WTC11 (cell line): ENCODE data around the gene CORIN. TPM values are rescaled to one million over a fixed set of nuclear protein-coding genes. Genes with fewer than 3 reads are reported as not detected.

Source experiments
- ATAC-seq: fragments of 200-7000 bp; cut with Tn5 transposase; 2 replicates; pipeline ENCODE4 v1.10.0; 2021; ENCODE audit warnings: mild to moderate bottlenecking, moderate library complexity
- CTCF ChIA-PET: fragments of 300-600 bp; sonication (Branson Sonifier 250); formaldehyde crosslinking; loops from one replicate; lab custom pipeline; 2021; ENCODE audit warnings: antibody characterized with exemption; lab: Charles Lee
- POLR2A ChIA-PET: fragments of 350-600 bp; sonication (Branson Sonifier 250); formaldehyde crosslinking; loops from one replicate; lab custom pipeline; 2021; ENCODE audit warnings: antibody characterized with exemption; lab: Charles Lee
- DNase-seq: peaks from one replicate; pipeline ENCODE4 v3.0.0; 2021; ENCODE audit warnings: low spot score
- H3K27ac Mint-ChIP-seq: 2 replicates; pipeline ENCODE4 v1.8.0; 2021; ENCODE audit warnings: mixed read lengths
- H3K27me3 Mint-ChIP-seq: 2 replicates; pipeline ENCODE4 v1.8.0; 2021; ENCODE audit warnings: low read depth, mild to moderate bottlenecking, moderate library complexity, mixed read lengths
- H3K36me3 Mint-ChIP-seq: 2 replicates; pipeline ENCODE4 v1.8.0; 2021; ENCODE audit warnings: mixed read lengths
- H3K4me1 Mint-ChIP-seq: 2 replicates; pipeline ENCODE4 v1.8.0; 2022; ENCODE audit warnings: mixed read lengths
- H3K4me3 Mint-ChIP-seq: 2 replicates; pipeline ENCODE4 v1.8.0; 2021; ENCODE audit warnings: mild to moderate bottlenecking, moderate library complexity, mixed read lengths
- H3K9me3 Mint-ChIP-seq: 2 replicates; pipeline ENCODE4 v1.8.0; 2021; ENCODE audit warnings: mixed read lengths
- ARID4B ChIP-seq: sonication (generic); formaldehyde crosslinking; IDR thresholded peaks from 2 replicates; pipeline ENCODE4 v1.8.0; 2023; ENCODE audit warnings: missing genetic modification reagents, mild to moderate bottlenecking, borderline replicate concordance
- ATF6 ChIP-seq: sonication (generic); formaldehyde crosslinking; IDR thresholded peaks from 2 replicates; pipeline ENCODE4 v1.8.1; 2023; ENCODE audit warnings: mild to moderate bottlenecking, missing genetic modification reagents
- CBFB ChIP-seq: sonication (generic); formaldehyde crosslinking; IDR thresholded peaks from 2 replicates; pipeline ENCODE4 v1.8.1; 2022; ENCODE audit warnings: mild to moderate bottlenecking, low read depth, missing genetic modification reagents
- CDX4 ChIP-seq: fragments of 250-450 bp; sonication (Bioruptor Pico); IDR thresholded peaks from 2 replicates; pipeline ENCODE4 v1.9.0; 2021; ENCODE audit warnings: moderate library complexity, mild to moderate bottlenecking, inconsistent platforms, borderline replicate concordance
- CREB1 ChIP-seq: sonication (generic); formaldehyde crosslinking; IDR thresholded peaks from 2 replicates; pipeline ENCODE4 v1.8.0; 2023; ENCODE audit warnings: mild to moderate bottlenecking, missing genetic modification reagents
- ERG ChIP-seq: fragments of 250-450 bp; sonication (Bioruptor Pico); IDR thresholded peaks from 2 replicates; pipeline ENCODE4 v1.8.0; 2021; ENCODE audit warnings: mild to moderate bottlenecking
- FOXK1 ChIP-seq: sonication (generic); formaldehyde crosslinking; IDR thresholded peaks from 2 replicates; pipeline ENCODE4 v1.8.0; 2022; ENCODE audit warnings: mild to moderate bottlenecking, moderate library complexity, missing genetic modification reagents
- GTF2I ChIP-seq: fragments of 250-450 bp; sonication (Bioruptor Pico); conservative IDR thresholded peaks from 2 replicates; pipeline ENCODE4 v1.4.0; 2021; ENCODE audit warnings: mild to moderate bottlenecking
- MXD4 ChIP-seq: fragments of 250-450 bp; sonication (Bioruptor Pico); IDR thresholded peaks from 2 replicates; pipeline ENCODE4 v1.8.0; 2021; ENCODE audit warnings: mild to moderate bottlenecking, moderate library complexity, borderline replicate concordance
- NR1H2 ChIP-seq: sonication (generic); formaldehyde crosslinking; IDR thresholded peaks from 2 replicates; pipeline ENCODE4 v1.9.0; 2021; ENCODE audit warnings: mild to moderate bottlenecking, moderate library complexity, missing genetic modification reagents
- OVOL2 ChIP-seq: fragments of 250-450 bp; sonication (Bioruptor Pico); IDR thresholded peaks from 2 replicates; pipeline ENCODE4 v1.9.0; 2021; ENCODE audit warnings: mild to moderate bottlenecking, borderline replicate concordance
- SOX15 ChIP-seq: fragments of 250-450 bp; sonication (Bioruptor Pico); IDR thresholded peaks from 2 replicates; pipeline ENCODE4 v1.9.0; 2021; ENCODE audit warnings: mild to moderate bottlenecking
- TEAD1 ChIP-seq: sonication (generic); formaldehyde crosslinking; IDR thresholded peaks from 2 replicates; pipeline ENCODE4 v1.8.0; 2022; ENCODE audit warnings: mild to moderate bottlenecking, missing genetic modification reagents
- ZBTB21 ChIP-seq: sonication (generic); formaldehyde crosslinking; IDR thresholded peaks from 2 replicates; pipeline ENCODE4 v1.8.1; 2023; ENCODE audit warnings: mild to moderate bottlenecking, missing genetic modification reagents, borderline replicate concordance
- ZNF121 ChIP-seq: sonication (generic); formaldehyde crosslinking; IDR thresholded peaks from 2 replicates; pipeline ENCODE4 v1.8.0; 2023; ENCODE audit warnings: missing genetic modification reagents
- ZNF263 ChIP-seq: sonication (generic); formaldehyde crosslinking; IDR thresholded peaks from 2 replicates; pipeline ENCODE4 v1.8.1; 2022; ENCODE audit warnings: low read depth, mild to moderate bottlenecking, moderate library complexity, missing genetic modification reagents
- total RNA-seq: library from RNA; stranded (reverse); gene quantifications from 3 replicates; pipeline ENCODE4 v1.2.3, GENCODE V29; 2021

The CORIN gene
- total RNA-seq, 1 experiment from 2014 or later, result 0.33 TPM

- Mint-ChIP-seq H3K9me3 (peaks cover 15% of the 10 kb centered on the region), H3K27ac (no peak overlapping the region), H3K4me3 (no peak overlapping the region), H3K4me1 (peaks cover 12% of the 10 kb centered on the region), H3K36me3 (peaks cover 9% of the 10 kb centered on the region; the same call in 1 of the 2 replicates), H3K27me3 (no peaks in the 10 kb centered on the region; the same call in 1 of the 2 replicates)
- ATAC-seq (no peak), DNase-seq (no peak)
- ChIA-PET CTCF (no interaction called here), POLR2A (interaction anchor here (0.6 kb wide), 1 partner anchor 862 kb away, joined by 3 read pairs; no protein-coding TSS in a partner anchor)
- no peak for TF ChIP-seq ERG
- TF ChIP-seq GTF2I, result no peak
- TF ChIP-seq TEAD1 (CRISPR knock-in tag), result no peak
- TF ChIP-seq ZBTB21, result no peak
- no peak for TF ChIP-seq MXD4
- TF ChIP-seq ATF6 (CRISPR knock-in tag), result no peak
- TF ChIP-seq FOXK1 (CRISPR knock-in tag), result no peak
- no peak for TF ChIP-seq ZNF263 (CRISPR knock-in tag)
- TF ChIP-seq CBFB (CRISPR knock-in tag), result no peak
- no peak for TF ChIP-seq CDX4 (CRISPR knock-in tag)
Measured at GRCh38 chr4:47831026-47831679, 6.7 kb downstream of the CORIN start.

GRCh38 chr4:47830265-47831025 lies 7.4 kb downstream of the CORIN start:
- Mint-ChIP-seq H3K9me3 (peaks cover 15% of the 10 kb centered on the region), H3K4me1 (peaks cover 5% of the 10 kb centered on the region), H3K4me3 (no peak overlapping the region), H3K27me3 (no peaks in the 10 kb centered on the region; the same call in 1 of the 2 replicates), H3K36me3 (peaks cover 9% of the 10 kb centered on the region; the same call in 1 of the 2 replicates), H3K27ac (no peak overlapping the region)
- ATAC-seq (no peak), DNase-seq (no peak)
- POLR2A ChIA-PET, result interaction anchor here (0.6 kb wide), 1 partner anchor 863 kb away, joined by 3 read pairs; no protein-coding TSS in a partner anchor
- CTCF ChIA-PET, result no interaction called here
- TF ChIP-seq NR1H2 (CRISPR knock-in tag) (no peak), CREB1 (CRISPR knock-in tag) (no peak), ARID4B (no peak), OVOL2 (no peak), ZNF121 (CRISPR knock-in tag) (no peak), ZBTB21 (no peak), SOX15 (no peak)
